HEK293T (cell line): ENCODE measurements around the gene STRADB.

Source experiments
- CTCF ChIA-PET: fragments of 350-600 bp; formaldehyde crosslinking; extraction: SDS; loops from one replicate; lab custom pipeline; 2021; ENCODE audit warnings: antibody characterized with exemption, inconsistent platforms; lab: Yijun Ruan, JAX
- POLR2A ChIA-PET: fragments of 350-600 bp; formaldehyde crosslinking; extraction: SDS; loops from one replicate; lab custom pipeline; 2020; ENCODE audit warnings: antibody characterized with exemption, inconsistent platforms; lab: Yijun Ruan, JAX
- DNase-seq: peaks from one replicate; pipeline ENCODE4 v3.0.0; 2012; ENCODE audit warnings: mixed read lengths; ENCODE audit errors: extremely low spot score
- ARNT ChIP-seq: fragments of 450-650 bp; IDR thresholded peaks from 2 replicates; pipeline ENCODE4 v1.6.1; 2017; ENCODE audit warnings: mild to moderate bottlenecking
- BHLHE40 ChIP-seq: fragments of 450-650 bp; IDR thresholded peaks from 2 replicates; pipeline ENCODE4 v1.6.1; 2016; ENCODE audit warnings: mild to moderate bottlenecking, moderate library complexity, borderline replicate concordance
- CTBP1 ChIP-seq: fragments of 450-650 bp; IDR thresholded peaks from 2 replicates; pipeline ENCODE4 v1.6.1; 2016; ENCODE audit warnings: borderline replicate concordance
- ELF4 ChIP-seq: fragments of 450-650 bp; IDR thresholded peaks from 2 replicates; pipeline ENCODE4 v1.6.1; 2017; ENCODE audit warnings: antibody characterized with exemption
- FOXA1 ChIP-seq: fragments of 450-650 bp; IDR thresholded peaks from 2 replicates; pipeline ENCODE4 v1.6.1; 2016; ENCODE audit warnings: mild to moderate bottlenecking
- FOXK2 ChIP-seq: fragments of 450-650 bp; IDR thresholded peaks from 2 replicates; pipeline ENCODE4 v1.6.1; 2016; ENCODE audit warnings: mild to moderate bottlenecking
- FOXM1 ChIP-seq: fragments of 450-650 bp; IDR thresholded peaks from 2 replicates; pipeline ENCODE4 v1.6.1; 2017; ENCODE audit warnings: mild to moderate bottlenecking, borderline replicate concordance
- HDGF ChIP-seq: fragments of 450-650 bp; IDR thresholded peaks from 2 replicates; pipeline ENCODE4 v1.6.1; 2017; ENCODE audit warnings: antibody characterized with exemption, borderline replicate concordance
- L3MBTL2 ChIP-seq: fragments of 450-650 bp; conservative IDR thresholded peaks from 2 replicates; pipeline ENCODE4 v1.6.1; 2016; ENCODE audit warnings: mild to moderate bottlenecking
- LEF1 ChIP-seq: fragments of 450-650 bp; IDR thresholded peaks from 2 replicates; pipeline ENCODE4 v1.6.1; 2017; ENCODE audit warnings: mild to moderate bottlenecking, borderline replicate concordance
- NFRKB ChIP-seq: fragments of 450-650 bp; IDR thresholded peaks from 2 replicates; pipeline ENCODE4 v1.6.1; 2016; ENCODE audit warnings: mild to moderate bottlenecking, moderate library complexity
- SP1 ChIP-seq: fragments of 450-650 bp; IDR thresholded peaks from 2 replicates; pipeline ENCODE4 v1.6.1; 2017
- SUZ12 ChIP-seq: fragments of 450-650 bp; IDR thresholded peaks from 2 replicates; pipeline ENCODE4 v1.6.1; 2016; ENCODE audit warnings: mild to moderate bottlenecking
- TARDBP ChIP-seq: fragments of 450-650 bp; IDR thresholded peaks from 2 replicates; pipeline ENCODE4 v1.6.1; 2016
- ZNF384 ChIP-seq: fragments of 450-650 bp; IDR thresholded peaks from 2 replicates; pipeline ENCODE4 v1.6.1; 2016
- TF ChIP-seq, protein P1 (sequence below): fragments of 450-650 bp; IDR thresholded peaks from 2 replicates; pipeline ENCODE4 v1.6.1; 2016

Gene STRADB

DNA sequence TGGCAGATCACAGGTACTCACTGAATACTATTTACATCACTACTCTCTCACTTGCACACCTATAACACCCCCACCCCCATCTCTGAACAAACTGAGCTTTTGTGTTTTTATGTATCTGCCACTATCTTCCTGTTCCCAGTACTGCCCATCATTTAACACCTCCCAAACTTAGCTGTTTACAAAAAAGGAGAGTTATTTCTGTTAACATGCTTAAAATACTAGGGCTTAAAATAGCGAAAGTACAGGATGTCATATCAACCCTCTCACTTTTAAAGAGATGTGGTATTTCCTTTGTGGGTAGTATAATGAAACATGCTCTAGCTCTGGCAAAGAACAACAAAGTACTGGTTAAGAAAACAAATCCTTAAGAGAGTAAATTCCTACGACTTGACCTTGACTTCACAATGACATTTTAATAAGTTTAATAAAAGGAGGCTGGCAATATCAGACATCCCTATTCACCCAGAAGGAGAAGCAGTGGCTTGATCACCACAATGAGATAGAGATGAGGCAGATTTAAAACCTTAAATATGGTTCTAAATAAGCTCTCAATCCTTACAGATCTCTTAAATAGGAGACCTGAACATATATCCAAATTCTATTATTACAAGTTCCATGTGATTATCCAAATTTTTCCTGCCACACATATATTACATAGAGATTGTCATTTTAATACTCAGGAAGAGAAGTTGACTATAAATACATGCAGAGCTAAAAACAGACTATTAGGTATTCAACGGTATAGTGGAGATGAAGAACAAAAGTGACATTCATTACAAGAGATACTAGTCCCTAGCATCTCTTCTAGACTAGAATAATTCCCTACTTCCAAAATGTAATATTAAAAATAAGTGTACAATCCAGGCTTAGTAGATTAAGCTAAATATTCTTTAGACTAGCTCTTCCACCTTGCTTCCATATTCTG, 37.2 kb upstream of the STRADB start:
- no peak for DNase-seq
- ChIA-PET CTCF (interaction anchor here (0.9 kb wide), 1 partner anchor 12 kb away, joined by 3 read pairs; no protein-coding TSS in a partner anchor), POLR2A (no interaction called here)
- no peak for TF ChIP-seq ELF4
- no peak for TF ChIP-seq TARDBP
- no peak for TF ChIP-seq L3MBTL2

DNA sequence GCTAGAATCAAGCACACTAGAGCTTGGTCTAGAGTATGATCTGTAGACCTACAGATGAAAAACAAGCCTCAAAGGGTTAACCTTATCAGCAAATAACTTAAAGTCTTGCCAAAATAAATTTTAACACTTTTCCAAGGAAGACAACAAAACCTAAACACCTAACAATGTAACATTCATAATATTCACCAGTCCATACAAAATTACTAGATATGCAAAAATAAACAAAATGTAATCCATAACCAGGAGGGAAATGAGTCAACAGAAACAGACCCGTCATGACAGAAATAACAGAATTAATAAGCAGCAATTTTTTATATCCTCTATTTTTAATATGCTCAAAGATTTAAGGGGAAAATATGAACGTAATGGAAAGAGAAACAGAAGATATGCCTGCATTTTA, 36.4 kb upstream of the STRADB start:
- POLR2A ChIA-PET: no interaction called here
- DNase-seq: no peak
- TF ChIP-seq L3MBTL2 (no peak), SUZ12 (no peak), NFRKB (no peak), ELF4 (no peak), SP1 (no peak), CTBP1 (no peak), ZNF384 (no peak)
- TF ChIP-seq, protein P1, sequence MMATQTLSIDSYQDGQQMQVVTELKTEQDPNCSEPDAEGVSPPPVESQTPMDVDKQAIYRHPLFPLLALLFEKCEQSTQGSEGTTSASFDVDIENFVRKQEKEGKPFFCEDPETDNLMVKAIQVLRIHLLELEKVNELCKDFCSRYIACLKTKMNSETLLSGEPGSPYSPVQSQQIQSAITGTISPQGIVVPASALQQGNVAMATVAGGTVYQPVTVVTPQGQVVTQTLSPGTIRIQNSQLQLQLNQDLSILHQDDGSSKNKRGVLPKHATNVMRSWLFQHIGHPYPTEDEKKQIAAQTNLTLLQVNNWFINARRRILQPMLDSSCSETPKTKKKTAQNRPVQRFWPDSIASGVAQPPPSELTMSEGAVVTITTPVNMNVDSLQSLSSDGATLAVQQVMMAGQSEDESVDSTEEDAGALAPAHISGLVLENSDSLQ: no peak
- CTCF ChIA-PET: interaction anchor here (0.9 kb wide), 1 partner anchor 11 kb away, joined by 3 read pairs; no protein-coding TSS in a partner anchor

GRCh38 chr2:201419057-201419635, 32.4 kb upstream of the STRADB start:
- ChIA-PET POLR2A (no interaction called here), CTCF (no interaction called here)
- no peak for DNase-seq

GRCh38 chr2:201419986-201420385, 31.6 kb upstream of the STRADB start:
- ChIA-PET CTCF (no interaction called here), POLR2A (interaction anchor here (1.0 kb wide), 1 partner anchor 10 kb away, joined by 3 read pairs; no protein-coding TSS in a partner anchor)
- DNase-seq: no peak
- TF ChIP-seq BHLHE40 (no peak), HDGF (no peak), ELF4 (no peak), ARNT (no peak), FOXA1 (no peak), FOXM1 (no peak), L3MBTL2 (no peak), TARDBP (no peak), FOXK2 (no peak), LEF1 (no peak), SUZ12 (no peak), SP1 (no peak), NFRKB (no peak), CTBP1 (no peak), ZNF384 (no peak)
- TF ChIP-seq, protein P1: no peak

More at GRCh38 chr2:201419057-201419635, 32.4 kb upstream of the STRADB start:
- TF ChIP-seq ZNF384 (no peak), L3MBTL2 (no peak), NFRKB (no peak), ARNT (no peak), BHLHE40 (no peak), FOXM1 (no peak), TARDBP (no peak), SUZ12 (no peak), ELF4 (no peak), HDGF (no peak), CTBP1 (no peak), SP1 (no peak), FOXA1 (no peak)
- TF ChIP-seq, protein P1: no peak

DNA sequence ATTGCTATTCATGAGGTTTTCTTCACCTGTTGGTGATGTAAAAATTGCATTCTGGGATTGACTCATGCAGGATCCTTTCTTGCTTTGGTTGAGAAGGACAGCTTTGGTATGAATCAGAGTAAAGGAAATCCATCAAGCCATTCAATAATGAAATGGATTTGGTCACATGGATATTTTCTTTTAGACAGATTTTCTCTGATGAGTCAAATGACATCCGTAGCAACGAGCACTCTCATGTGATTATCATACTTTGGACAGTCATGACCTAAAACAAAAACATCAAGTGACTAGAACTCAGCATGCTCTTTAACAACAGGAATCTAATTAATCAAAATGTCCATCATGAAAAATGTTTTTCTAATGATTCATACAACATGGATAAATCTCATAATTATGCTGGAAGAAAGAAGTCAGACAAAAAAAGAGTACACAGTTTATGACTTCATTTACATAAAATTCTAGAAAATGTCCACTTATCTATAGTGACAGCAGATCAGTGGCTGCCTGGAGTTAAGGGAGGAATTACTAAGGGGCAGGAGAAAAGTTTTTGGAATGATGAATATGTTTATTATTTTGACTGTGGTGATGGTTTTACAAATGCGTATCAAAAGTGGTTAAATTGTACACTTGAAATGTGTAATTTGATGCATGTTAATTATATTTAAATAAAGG, 31.0 kb upstream of the STRADB start:
- ChIA-PET POLR2A (interaction anchor here (1.0 kb wide), 1 partner anchor 11 kb away, joined by 3 read pairs; no protein-coding TSS in a partner anchor), CTCF (no interaction called here)
- TF ChIP-seq, protein P1: peak; percentile 49
- no peak for TF ChIP-seq TARDBP
- DNase-seq: no peak
